NK-92 (cell line): ENCODE data around the gene SNX20.

Experiments used
- DNase-seq: peaks from one replicate; lab custom pipeline; 2025; ENCODE audit not compliant: unreplicated experiment; lab: John Stamatoyannopoulos, UW

SNX20 gene

DNA sequence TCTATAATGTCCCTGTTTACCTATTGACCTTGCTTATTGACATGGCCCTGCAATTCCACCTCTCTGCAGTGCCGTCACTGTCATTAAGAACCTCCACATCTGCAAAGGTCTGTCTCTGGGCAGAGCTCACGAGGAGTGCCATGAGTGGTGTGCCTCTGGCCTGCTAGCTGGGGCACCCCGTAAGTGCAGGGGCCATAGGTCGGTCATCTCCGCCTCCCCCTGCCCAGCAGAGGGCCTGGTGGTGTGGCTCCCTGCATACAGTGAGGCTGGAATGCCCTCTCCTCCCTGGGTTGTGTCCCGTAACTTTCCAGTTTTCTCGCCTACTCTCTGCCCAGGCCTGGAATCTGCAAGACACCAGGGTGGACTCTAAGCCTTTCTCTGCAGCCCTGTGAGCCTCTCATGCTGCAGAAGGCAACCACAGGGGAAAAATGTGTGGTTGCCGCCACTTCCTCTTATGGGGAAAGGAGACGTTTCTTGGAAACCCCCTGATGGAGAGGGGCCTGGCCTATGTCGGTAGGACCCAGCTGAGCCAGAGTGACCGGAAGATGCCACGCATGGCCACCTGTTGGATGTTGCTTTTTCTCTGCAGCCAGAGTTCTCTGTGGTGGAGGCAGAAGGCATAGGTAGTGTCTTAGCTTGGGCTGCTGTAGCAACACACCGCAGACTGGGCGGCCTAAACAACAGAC lies 2.7 kb upstream of the SNX20 start:
- no peak for DNase-seq

DNA sequence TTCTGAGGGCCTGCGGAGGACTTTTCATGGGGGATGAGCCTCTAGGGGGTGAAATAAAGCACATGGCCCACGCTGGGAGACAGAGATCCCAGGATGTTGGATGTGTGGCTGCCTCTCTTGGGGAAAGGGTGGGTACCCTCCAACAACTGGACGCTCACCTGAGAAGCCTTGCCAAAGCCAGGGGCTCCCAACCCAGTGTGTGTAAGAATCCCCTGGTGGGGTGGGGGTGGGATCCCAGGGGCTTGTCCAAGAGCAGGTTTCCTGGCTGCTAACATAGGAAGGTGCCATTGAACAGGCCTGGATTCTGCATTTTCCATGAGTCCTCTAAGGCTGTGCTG lies 587 bp downstream of the SNX20 start:
- DNase-seq: no peak

DNA sequence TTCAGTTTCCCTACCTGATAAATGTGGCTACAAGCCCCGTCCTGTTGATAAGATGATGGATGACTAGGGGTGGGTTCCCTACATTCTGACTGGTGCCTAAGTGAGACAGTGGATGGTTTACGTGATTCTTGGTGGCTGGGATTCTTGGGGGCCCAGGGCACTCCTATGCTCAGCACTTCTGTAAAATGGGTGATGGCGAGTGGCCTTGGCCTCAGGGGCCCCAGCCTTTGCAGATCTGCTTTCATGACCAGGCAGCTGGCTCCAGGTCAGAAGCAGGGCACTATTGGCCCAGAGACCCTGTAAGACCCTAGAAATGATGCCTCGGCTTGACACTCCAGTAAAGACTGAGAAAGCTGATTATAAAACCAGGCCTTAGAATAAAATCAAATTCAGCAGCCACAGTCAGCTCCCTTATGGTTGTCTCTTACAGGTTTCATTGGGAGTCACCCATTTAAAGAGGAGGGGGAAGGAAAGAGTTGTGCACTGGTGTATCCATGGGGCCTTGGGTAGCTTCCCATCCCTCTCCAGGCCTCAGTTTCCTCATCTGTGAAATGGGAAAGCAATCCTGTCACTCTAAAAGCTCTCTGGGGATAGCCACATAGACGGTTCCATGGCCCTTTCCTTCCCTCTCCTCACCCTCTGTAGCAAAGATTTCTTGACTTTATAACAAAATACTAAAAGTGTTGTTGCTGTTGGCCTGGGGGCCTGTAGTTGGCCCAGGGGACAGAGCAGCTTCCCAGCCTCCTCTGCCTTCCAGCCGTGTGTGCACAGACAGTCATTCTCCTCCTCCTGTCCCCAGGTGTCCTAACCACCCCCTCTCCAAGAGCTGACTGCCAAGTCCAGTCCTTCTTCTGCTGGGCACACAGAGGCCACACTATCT lies 1.2 kb downstream of the SNX20 start:
- no peak for DNase-seq

DNA sequence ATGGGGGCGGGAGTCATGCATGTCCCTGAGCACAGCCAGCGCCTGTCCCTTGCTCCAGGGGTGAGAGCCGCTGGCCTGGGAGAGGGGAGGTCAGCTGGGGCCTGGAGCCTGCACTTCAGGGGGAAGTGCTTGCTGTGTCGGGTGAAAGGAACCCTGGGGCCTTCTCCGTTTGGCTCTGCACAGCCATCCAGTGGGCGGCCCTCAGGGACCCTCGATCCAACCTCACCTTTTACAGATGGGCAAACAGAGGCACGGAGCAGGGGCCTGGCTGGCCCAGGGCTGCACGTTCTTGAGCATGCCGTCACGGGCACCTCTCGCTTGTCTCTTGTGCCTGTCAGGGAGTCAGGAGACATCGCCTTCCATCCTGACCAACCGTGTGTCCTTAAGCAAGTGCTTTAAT lies 1.8 kb downstream of the SNX20 start:
- DNase-seq: no peak

DNA sequence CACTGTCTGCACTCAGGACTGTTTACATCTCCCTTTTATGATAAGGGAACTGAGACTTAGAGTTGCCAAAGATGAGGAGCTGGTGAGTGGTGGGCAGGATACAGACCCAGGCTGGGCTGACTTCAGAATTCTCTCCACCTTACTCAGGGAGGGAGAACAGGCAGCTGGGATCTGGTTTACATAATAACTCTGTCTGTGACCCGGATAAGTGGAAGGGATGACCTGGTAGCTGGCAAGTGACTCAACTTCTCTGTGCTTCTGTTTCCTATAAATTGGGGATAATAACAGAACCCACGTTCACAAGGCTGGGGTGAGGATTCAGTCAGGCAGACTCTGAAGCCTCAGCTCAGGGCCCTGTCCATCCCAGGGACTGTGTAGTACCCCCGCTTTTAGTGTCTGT lies 2.6 kb downstream of the SNX20 start:
- no peak for DNase-seq

DNA sequence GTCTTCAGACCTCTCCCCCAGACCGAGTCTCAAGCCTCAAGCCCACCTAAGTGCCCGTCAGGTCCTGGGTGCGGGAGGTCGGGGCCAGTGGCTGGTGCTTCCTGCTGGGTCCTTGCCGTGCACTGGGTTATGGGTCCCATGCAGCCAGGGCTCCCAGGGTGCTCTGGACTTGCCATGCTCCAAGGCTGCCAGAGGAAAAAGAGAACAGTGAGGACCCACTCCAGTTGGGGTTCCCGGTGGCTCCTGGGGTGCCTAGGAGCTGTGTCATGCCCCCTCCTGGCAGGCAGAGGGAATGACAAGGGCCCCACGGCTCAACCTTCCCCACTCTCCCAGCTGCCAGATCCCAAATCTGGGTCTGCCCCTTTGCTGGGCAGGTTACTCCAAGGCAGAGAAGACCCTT lies 3.8 kb downstream of the SNX20 start:
- DNase-seq: no peak

DNA sequence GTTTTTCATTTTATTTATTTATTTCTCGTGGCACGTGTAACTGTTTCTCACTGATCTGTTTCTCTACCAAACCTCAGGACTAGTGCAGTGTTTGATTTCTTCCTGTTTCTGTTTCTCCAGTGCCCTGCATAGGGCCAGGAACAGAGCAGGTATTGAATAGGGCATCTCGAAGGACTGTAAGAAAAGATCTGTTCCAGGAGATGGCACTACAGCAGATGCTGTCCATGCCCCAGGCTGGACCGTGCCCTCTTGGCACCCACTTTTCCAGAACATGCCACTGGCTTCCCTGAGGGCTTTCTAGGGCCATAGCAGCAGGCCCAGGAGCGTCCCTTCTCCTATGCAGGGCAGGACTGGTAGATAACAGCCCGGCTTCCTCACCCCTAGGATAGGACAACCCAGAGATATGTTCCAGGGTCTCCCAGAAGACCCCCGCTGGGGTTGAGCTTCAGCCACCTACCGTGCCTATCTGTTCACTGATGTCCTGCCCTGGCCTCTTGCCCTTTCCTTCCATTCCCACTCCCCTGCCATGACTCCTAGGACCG lies 4.4 kb downstream of the SNX20 start:
- DNase-seq: no peak

DNA sequence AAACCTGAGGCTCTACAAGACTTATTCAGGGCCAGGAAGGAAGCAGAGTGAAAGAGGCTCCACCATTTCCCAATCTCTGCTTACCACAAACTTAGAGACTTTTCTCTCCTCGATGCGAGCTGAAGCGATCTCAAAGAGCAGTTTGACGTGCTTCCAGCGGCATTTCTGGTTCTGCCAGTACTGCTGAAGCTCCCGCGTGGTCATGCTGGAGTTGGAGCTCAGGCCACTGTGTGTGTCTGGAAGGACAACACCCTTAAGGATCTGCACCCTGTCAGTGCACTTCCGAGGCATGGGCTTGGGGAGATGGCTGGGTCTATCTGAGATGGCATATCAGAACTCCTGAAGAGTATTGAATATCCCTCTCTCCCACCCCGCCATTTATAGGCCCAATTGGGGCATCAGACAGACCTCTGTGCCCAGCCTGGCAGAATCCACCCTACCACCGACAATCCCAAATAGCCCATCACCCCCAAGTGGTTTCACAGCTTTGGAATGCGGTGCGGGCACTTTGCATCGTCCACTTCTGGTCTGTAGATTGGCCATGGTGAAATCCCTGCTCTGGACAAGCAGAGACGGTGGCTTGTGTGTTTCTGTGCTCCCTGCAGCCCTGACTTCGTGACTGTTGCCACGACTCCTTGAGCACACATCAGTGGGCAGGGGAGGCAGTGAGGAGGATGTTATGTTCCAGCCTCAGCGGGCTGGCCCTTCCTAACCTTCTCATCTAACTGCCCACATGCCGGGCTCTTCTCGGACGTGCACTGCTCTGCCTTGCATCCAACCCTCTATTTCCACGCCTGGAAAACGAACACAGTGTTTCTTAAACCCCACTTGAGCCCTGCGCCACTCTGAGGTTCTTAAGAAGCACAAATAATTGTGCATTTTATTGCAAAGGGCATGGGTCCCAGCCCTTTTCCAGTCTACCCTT lies 5.2 kb downstream of the SNX20 start:
- no peak for DNase-seq

DNA sequence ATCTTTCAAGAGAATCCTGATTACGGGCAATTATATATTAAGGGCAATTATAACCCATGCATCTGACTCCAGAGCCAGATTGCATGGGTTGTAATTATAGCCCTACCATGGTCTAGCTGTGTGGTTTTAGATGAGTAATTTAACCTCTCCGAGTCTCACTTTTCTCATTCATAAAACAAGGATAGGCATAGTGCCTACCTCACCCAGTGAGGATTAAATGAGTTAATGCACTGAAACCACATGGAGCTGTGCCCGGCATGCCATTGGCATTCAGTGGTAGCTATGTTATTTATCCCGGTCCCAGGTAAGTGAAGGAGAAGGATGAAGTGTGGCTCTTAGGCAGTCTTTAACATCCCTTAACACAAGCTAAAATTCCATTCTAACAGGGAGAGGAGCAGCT lies 6.3 kb downstream of the SNX20 start:
- no peak for DNase-seq

DNA sequence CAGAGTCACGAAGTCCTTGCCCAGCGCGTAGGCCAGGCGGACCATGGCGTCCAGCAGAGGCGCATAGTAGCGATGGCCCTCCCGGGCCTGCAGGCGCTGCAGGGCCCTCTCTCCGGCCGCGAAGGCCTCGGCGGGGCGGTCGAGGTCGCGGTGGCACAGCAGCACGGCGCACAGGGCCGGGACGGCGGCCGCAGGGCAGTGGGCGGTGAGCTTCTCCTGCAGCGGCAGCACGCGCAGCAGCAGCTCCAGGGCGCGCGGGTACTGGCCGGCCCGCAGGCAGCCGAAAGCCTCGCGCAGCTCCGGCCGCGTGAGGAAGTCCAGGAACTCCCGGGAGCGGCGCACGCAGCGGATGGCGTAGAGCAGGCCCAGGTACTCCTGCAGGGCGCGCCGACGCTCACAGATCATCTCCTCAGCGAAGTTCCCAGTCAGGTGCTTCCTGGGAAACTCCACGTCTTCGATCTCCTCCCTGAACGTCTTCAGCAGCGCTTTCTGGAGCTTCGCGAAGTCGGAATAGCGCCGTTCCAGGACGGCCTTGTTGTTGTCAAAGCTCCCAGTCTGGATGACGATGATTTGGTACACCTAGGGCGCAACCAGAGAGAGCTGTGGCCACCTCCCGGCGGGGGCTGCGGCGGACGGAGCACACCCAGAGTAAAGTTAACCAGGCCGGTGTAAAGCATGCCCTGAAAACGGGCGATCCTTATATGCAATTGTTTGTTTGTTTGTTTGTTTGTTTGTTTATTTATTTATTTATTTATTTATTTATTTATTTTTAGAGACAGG lies 7.4 kb downstream of the SNX20 start:
- no peak for DNase-seq

DNA sequence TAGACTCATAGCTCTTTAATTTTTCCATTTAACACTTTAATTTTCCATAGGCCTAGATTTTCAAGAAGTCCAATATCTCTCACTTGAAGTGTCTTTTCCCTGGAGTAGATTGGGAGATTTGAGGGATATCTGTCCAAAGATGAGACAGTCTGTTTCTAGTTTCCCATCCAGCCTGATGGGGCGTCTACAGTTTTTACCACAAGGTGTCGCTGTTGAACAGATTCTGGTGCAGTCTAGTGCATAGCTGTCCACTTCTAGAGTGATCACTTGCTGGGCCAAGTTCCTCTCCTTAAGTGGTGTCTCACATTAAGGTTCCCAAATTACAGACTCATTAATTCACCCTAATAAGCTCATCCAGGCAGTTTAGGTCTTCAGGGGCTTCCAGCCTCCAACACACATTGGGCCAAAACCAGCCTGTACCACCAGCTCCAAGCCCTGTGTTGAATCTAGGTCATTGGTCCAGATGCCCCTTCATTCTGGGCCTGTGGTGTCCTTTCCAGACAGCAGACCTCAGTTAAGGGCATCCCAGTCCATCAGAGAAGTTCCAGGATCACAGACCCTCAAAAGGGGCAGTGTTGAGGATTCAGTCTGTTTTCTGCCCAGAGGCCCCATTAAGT lies 9.4 kb downstream of the SNX20 start:
- DNase-seq: no peak

DNA sequence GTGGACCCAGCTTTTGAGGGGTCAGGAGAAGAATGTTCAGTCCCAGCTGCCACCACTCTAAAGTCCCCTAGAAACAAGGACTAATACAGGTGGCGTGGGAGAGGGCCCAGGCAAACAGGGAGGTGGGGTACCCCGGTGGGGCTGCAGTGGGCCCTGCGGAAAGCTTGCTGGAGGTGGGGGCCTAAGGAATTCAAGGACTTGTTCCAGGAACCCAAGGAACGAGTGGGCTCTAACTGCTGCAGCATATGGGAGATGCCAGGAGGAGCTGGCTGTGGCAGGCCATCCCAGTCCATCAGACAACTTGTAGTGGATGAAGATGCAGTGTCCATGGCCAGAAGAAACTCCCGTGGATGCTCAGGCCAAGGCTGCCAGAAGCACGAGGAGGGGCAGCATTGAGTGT lies 10.6 kb downstream of the SNX20 start:
- DNase-seq: no peak

DNA sequence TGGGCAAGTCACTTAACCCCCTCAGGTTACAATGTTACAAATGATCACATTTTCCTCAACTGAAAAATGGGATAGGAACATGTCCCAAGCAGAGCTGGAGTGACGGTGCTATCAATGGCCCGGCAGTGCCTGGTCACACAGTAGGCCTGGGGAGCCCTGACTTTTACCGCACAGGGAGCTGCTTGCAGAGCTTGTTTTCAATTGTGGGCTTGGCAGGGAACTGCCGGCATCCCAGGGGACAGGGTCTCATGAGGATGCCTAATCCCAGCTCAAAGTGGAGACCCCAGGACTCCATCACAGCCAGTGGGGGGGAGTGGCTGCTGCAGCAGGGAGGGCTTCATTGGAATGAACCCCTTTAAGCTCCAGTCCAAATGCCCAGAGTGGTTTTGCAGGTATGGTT lies 11.4 kb downstream of the SNX20 start:
- no peak for DNase-seq

DNA sequence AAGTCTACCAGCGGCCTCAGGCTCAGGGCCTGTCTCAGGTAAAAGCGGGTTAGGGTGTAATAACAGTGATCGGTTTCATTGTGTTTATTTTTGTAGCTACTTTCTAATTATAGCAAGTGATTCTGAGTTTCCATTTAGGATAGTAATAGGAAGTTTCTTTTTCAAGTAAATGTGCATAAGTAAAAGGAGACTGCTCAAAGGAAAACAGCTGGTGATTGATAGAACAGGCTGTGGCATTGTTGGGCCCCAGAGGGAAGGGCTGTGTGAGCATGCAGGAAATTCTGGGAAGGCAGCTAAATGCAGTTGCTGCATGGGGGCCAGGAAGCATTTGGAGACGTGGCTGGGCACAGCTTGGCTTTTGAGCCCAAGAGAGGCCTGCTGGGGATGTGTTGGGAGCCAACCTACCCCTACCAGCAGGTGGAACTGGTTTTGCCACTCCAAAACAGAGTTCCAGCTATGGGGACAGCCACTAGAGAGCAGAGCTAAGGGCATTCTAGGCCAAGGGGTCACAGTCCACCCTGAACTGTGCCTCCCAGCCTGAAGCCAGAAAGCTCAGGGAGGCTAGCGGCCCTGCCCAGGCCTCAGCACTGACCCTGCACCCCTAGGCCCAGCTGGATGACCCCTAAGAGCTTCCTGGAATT lies 12.6 kb downstream of the SNX20 start:
- DNase-seq: no peak

DNA sequence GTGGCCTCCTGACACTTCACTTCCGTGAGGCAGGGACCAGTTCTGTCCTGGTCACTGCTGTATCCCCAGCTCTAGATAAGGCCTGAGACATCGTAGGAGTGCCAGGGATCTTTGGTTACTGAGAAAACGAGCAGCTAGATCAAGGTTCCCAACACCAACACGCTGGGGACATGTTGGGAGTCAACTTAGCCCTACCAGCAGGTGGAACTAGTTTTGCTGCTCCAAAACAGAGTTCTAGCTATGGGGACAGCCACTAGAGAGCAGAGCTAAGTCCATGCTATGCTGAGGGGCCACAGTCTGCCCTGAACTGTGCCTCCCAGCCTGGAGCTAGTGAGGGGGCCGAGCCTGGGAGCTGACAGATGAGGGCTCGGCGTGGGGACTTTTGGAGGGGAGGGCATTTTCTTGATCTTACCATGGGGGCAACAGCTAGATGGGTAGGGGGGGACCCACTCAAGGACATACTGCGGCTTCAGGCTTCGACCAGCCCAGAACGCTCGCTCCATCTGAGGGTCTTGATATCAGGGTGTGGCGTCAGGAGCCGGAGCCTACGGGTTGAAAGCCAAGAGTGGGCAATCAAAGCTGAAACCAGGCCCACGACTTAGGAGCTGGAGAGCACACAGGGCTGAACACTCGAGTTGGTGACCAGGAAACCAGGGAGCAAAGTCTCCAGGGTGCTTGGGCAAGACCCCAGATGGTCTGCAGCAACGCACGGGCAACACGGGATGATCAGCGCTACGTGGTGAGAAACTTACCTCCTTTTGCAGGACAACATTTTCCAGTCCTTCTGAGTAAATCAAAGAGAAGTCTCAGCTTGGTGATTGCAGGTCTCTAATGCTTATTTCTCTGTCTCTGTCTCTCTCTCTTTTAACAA lies 13.4 kb downstream of the SNX20 start:
- no peak for DNase-seq

DNA sequence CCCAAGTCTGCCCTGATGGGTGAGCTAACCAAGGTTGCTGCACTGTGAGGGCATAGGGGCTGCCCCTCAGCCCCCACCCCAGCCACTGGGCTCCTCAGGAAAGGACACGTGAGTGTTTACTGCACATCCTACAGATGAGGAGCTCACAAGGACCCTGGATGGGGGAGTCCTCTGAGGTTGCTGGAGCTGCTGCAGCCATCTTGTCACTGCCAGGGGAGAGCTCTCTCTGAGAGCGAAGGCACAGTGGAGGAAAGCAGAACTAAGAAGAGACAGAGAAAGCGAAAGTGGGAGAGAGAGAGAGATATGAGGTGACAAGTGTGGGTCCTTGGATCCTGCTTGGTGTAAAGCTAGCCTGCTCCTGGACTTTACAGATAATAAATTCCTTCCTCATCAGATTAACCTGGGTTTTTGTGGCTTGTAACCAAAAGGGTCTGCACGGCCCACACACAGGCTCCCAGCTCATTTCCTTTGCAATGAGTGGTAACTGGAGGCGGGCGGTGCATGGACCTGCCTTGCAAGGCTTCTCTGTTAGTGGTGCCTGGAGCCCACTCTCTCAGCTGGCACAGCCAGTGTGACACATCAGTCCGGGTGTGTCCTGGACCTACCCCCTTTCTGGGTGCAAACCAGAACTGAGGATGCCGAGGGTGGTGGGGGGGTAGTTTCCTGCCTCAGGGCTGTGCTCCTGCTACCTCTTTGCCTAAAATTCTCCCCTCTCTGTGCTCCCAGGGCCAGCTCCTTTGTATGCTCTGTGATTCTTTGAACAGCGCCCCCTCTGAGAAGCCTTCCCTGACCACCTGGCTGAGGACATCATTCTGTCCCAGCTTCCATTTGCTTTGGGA lies 14.2 kb downstream of the SNX20 start:
- DNase-seq: no peak

DNA sequence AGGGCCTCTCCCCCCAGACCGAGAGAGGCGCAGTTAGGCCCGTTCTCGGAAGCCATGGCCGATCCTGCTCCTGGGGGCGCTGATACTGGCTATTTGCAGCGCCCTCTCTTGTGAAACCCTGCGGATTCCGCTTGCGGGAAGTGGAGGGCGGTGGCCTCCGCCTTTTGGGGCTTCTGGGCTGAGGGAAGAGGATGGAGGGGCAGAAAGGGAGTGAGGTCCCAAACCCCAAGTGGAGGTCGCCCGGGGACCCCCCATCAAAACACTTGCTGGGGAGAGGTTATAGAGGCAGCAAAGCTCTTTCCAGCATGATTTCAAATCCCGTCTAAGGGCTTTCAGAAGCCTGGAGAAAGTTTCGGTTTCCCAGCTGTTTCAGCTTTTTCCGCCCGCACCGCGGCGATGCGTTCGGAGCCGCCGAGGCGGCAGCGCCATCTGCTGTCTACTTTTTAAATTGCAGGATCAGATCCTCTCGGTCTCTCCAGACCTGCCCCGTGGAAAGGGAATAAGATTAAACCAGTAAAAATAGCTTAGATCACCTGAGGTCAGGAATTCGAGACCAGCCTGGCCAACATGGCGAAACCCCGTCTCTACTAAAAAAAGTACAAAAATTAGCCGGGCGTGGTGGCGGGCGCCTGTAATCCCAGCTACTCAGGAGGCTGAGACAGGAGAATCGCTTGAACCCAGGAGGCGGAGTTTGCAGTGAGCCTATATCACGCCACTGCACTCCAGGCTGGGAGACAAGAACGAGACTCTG lies 15.8 kb downstream of the SNX20 start:
- no peak for DNase-seq
